ENCODE measurements around the gene ZBTB8A.

DNA sequence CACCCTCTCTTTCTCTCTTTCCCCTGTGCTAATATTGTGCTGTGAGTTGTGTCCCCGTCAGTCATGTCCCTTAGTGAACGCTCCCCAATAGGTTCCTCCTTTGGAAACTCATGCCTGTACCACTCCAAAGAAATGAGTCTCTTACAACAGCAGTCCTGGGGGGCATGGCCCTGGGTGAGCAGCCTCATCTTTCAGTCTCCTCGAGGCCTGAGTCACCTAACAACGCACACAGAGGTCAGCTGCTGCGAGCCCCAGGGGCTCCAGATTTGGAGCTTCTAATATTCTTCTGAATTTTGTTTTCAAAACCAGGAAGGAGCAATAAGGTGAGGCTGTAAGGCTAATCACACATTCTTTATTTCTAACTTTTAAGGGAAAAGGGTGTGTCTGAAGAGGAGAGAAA is 30.5 kb upstream of the ZBTB8A start:
- TF ChIP-seq MYC (CRISPR knock-in tag; IDR thresholded peaks at IDR 0.05; ENCODE audit: borderline replicate concordance) = no peak
- TF ChIP-seq ZNF138 (CRISPR knock-in tag; IDR thresholded peaks at IDR 0.05; ENCODE audit: low read depth) = no peak
- no peak for TF ChIP-seq NFRKB (IDR thresholded peaks at IDR 0.05)
- TF ChIP-seq, protein P1, sequence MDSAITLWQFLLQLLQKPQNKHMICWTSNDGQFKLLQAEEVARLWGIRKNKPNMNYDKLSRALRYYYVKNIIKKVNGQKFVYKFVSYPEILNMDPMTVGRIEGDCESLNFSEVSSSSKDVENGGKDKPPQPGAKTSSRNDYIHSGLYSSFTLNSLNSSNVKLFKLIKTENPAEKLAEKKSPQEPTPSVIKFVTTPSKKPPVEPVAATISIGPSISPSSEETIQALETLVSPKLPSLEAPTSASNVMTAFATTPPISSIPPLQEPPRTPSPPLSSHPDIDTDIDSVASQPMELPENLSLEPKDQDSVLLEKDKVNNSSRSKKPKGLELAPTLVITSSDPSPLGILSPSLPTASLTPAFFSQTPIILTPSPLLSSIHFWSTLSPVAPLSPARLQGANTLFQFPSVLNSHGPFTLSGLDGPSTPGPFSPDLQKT (CRISPR knock-in tag; IDR thresholded peaks at IDR 0.05; ENCODE audit: borderline replicate concordance) = no peak
- no peak for TF ChIP-seq KAT8 (CRISPR knock-in tag; IDR thresholded peaks at IDR 0.05)
- TF ChIP-seq POLR2A (IDR thresholded peaks at IDR 0.05; ENCODE audit: insufficient read depth in 1 of 2, low read depth in 2 of 2, low read length in 2 of 2) = no peak
- TF ChIP-seq FOSL1 (CRISPR knock-in tag; IDR thresholded peaks at IDR 0.05; ENCODE audit: borderline replicate concordance) = no peak
- no peak for TF ChIP-seq RFX1 (IDR thresholded peaks at IDR 0.05)

Measured in HepG2 (cell line).